GM21447 (cell line): Measurements from ENCODE around the gene ANTXR1.

ENCODE experiments used
- ATAC-seq: cut with Tn5 transposase; IDR thresholded peaks from one replicate; pipeline ENCODE4 v1.9.1; 2021; ENCODE audit not compliant: unreplicated experiment

The ANTXR1 gene

DNA sequence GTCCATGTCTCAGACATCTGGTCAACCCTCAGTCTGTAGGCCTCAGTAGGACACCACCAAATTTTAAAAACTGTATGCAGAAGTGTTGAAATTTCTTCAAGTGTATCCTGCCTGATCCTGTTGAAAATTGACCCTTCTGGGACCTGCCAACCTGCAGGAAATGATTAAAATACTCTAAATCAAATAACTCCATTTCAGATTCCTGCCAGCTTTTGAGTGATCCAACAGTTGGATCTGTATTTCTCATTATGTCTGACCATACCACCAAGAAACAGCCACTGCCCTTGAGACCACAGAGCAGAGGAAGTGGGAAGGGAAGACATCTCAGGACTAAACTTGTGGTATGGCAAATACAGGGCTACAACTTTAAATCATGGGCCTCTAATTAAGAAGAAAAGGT, 113.4 kb downstream of the ANTXR1 start:
- ATAC-seq: no peak

DNA sequence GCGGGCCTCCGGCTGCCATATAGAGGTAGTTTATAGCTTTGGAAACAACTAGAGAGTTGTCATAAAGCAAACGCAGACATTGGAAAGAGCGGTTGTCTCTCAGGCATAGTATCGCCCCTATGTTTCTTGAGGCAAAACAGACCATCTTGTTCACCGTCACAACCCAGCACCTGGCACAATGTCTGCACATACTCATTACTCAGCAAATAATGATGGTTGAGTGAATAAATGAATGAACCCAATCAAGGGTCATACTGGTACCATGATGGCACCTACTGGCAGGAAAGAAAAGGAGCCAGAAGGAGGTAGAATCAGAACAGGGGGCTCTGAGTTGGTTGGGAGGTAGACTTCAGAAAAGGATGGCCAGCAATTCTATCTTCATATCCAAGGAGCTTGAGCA, 118.5 kb downstream of the ANTXR1 start:
- no peak for ATAC-seq

GRCh38 chr2:69131983-69132675, 119.2 kb downstream of the ANTXR1 start:
- no peak for ATAC-seq

DNA sequence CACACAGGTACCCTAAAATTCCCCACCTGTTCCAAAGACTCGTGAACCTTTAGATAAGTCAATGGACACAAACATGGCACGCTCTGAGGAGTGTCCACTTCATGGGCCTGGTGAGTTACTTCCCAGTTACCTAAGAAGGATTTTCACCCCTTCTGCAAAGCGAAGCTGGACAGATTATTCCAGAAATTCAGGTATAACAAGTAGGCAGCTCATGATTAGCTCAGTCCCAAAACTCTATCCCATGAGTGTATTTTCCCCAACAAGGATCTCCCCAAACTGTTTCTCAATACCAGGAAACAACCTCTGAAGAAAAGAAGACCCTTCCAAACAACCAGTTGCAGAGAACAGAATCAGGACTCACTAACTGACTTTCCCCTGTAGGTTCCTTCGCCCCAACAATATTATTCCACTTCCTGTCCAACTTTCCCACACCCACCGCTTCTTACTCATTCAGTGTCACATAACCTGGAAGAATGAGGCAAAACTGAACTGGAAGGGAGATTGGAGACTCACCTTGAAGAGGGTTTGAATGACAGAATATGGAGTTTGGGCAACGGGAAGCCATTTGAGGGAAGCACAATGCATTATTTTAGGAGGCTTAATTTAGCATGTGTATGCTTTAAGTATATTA, 120.1 kb downstream of the ANTXR1 start:
- no peak for ATAC-seq

DNA sequence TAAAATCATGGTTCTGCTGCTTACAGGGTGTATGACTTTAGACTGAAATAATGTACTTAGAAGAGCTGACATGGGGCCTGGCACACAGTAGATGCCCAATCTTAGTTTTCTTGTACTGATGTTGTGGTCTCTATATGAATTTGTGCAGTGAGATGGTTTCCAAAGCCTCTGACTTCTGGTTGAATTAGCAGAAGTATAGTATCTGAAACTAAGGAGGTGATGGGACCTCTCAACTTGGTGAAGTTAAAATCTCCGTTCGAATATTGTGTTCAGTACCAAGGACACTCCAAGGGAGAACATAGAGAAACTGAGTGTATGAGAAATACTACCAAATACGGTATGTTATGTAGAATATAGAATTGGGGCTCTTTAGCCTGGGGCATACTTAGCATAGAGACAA, 120.9 kb downstream of the ANTXR1 start:
- no peak for ATAC-seq

- ATAC-seq: no peak
Measured at GRCh38 chr2:69134306-69134945, 121.4 kb downstream of the ANTXR1 start.

- ATAC-seq: no peak
Measured at GRCh38 chr2:69138247-69138772, 125.3 kb downstream of the ANTXR1 start.

DNA sequence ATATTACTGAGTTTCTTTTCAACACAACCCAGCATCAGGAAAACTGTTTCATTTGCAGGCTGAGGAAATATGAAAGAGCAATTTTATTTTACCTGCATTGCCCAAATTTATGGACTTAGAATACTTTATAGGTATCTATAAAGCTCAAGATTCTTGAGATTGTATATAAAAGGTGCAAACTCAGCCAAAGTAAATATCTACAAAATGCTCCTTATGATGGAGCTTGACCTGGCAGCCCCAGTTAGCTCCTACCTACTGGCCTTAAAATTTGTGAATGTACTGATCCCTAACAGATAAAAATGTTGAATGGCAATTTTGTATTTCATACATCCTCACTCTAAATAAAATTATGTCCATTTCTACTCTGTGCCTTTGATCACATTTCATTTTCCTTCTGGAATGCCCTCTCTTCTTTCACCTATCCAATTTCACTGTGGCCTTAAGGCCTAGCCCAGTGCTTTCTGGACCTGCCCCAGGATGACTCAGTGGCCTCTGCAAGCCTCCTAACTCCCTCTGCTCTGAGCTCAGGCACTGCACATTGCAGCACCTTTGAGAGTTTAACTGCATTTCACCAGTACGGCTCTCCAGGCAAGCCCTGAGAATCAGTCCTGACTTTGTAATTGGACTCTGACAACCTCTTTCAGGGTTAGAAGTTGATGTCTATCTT, 125.9 kb downstream of the ANTXR1 start:
- ATAC-seq: no peak

GRCh38 chr2:69139778-69140670, 127.0 kb downstream of the ANTXR1 start:
- no peak for ATAC-seq

- no peak for ATAC-seq
Measured at GRCh38 chr2:69141061-69141460, 128.1 kb downstream of the ANTXR1 start.

- ATAC-seq: no peak
Measured at GRCh38 chr2:69143748-69144360, 130.9 kb downstream of the ANTXR1 start.

GRCh38 chr2:69145204-69145603, 132.2 kb downstream of the ANTXR1 start:
- ATAC-seq: no peak

DNA sequence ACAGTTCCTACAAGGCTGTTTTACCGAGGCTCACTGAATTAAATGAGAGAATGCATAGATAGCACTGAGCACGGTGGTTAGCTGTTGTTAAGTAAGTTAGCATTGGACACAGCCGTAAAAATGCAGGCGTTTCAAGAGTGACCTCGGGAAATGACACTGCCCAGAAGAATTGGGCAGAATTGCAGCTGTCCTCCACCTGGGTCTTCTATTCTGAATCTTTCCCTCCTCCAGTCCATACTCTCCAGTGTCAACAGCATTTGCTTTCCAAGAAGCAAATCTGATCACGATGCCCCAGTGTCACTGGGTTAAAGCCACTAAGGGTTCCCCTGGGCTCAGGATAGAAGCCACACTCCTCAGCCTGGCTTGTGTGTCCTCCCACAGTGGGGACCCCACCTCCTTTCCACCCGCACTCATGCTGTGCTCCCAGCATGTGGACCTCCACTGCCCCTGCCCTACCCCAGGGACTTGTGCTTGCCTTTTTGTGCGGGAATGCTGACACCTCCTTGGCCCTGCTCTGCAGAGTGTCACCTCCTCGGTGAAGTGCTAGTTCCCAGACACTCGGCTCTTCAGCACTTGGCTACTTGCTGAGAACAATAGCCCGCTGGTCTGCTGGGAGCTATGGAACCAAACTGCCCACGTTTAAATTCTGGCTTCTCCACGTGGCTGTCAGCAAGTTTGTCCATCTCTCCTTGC, 135.0 kb downstream of the ANTXR1 start:
- ATAC-seq: no peak

DNA sequence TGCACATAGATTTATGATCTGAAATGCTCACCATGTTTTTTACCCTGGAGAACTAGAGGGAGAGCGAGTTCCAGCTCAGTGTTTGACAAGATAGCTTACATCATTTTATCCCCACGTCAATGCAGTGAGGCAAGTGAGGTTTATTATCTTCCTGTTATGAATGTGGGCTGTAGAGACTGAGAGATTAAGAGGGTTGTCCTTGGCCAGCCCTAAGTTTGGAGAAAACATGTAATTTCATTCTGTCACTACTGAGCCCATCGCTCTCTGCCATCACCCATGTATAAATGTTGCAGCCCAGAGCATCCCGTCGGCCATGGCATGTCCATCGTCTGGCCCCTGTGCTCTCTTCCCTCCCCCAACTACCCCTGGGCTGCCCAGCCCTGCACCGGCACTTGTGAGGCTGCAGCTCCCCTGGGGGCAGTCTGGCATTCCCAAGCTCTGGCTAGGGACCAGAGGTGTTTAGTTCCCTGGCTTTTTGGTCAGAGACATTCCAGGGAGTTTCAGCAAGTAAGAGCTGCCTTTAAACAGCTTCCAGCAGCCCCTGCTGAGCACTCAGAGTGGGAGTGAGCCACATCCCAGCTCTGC, 136.7 kb downstream of the ANTXR1 start:
- ATAC-seq: no peak

- ATAC-seq: no peak
Measured at GRCh38 chr2:69151931-69152330, 139.0 kb downstream of the ANTXR1 start.

GRCh38 chr2:69152847-69153583, 140.0 kb downstream of the ANTXR1 start:
- ATAC-seq: no peak

DNA sequence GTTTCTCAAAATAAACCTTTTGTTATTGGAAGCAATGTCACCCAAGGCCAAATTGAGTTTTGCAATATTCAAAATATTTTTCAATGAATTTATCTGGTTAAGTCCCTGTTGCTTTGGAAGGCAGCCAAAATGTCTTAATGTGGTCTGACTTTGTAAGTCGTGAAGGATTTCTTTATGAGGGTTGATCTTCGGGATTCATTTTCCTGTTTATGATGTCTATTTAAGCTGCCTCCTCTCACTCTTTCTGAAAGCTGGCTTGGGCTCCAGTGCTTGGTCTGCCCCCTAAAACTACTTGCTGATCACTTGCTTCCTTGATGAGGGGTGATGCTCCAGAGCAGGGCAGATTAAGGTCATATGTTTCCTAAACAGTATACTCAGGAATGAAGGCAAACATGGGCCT, 141.1 kb downstream of the ANTXR1 start:
- ATAC-seq: no peak

DNA sequence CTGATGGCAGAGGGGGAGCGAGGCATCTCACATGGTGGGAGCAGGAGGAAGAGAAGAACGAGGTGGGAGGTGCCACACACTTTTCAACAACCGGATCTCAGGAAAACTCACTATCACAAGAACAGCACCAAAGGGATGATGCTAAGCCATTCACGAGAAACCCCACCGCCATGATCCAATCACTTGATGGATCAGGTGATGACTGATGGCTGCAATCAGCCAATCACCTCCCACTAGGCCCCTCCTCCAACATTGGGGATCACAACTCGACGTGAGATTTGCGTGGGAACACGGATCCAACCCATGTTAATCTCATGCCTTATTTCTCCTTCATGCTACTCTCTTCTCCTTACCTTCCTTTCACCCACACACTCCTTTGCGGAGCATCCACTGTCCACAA, 143.6 kb downstream of the ANTXR1 start:
- ATAC-seq: no peak

DNA sequence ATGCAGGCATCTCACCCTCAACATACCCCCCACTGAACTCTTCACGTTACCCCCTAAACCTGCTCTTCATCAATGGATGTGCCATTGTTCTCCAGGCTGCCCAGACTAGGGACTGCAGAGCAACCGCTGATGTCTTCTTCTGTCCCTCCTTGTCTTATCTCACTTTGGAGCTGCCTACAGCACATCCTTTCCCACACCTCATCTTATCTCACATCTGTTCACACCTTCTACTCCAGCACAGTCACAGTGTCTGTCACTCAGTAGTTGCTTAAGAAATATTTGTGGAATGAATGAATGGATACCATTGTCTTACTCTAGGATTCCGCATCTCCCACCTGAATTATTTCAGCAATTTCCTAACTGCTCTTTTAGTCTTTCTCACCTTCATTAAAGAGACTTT, 144.5 kb downstream of the ANTXR1 start:
- ATAC-seq: no peak
